Activated naive CD4-positive, alpha-beta T cell treated with anti-CD3 and anti-CD28 coated beads, Interleukin-2, amount 50 U/mL, for 72 hours (primary cell): ENCODE results near the gene GATA3. TPM values are rescaled to one million over a fixed set of nuclear protein-coding genes. Genes with fewer than 3 reads are reported as not detected.
A peak's percentile ranks its signal among the peaks of the same experiment; 100 is the strongest.

Experiments used
- ATAC-seq, 2 donors: fragments of 150-1000 bp; cut with Tn5 transposase; 2 replicates each; pipeline ENCODE4 v1.10.0; 2021; ENCODE audit warnings: mild to moderate bottlenecking in 2 of 2, moderate library complexity in 2 of 2
- DNase-seq, 2 donors: peaks; one replicate each; pipeline ENCODE4 v3.0.0; 2021 to 2022; ENCODE audit warnings: low spot score in 2 of 2
- H3K27ac Mint-ChIP-seq, 2 donors: one replicate each; pipeline ENCODE4 v1.8.0; 2022; ENCODE audit warnings: mild to moderate bottlenecking in 2 of 2, mixed read lengths in 2 of 2
- H3K36me3 Mint-ChIP-seq, 2 donors: one replicate each; pipeline ENCODE4 v1.8.0; 2022; ENCODE audit warnings: mixed read lengths in 2 of 2
- H3K9me3 Mint-ChIP-seq, 2 donors: one replicate each; pipeline ENCODE4 v1.8.0; 2022; ENCODE audit warnings: mixed read lengths in 2 of 2
- total RNA-seq, 2 donors: library from RNA; stranded (reverse); gene quantifications; one replicate each; pipeline ENCODE4 v1.2.3, GENCODE V29; 2022

Gene GATA3
- total RNA-seq, 2 donors from 2014 or later, result 5.7 to 28.9 TPM

DNA sequence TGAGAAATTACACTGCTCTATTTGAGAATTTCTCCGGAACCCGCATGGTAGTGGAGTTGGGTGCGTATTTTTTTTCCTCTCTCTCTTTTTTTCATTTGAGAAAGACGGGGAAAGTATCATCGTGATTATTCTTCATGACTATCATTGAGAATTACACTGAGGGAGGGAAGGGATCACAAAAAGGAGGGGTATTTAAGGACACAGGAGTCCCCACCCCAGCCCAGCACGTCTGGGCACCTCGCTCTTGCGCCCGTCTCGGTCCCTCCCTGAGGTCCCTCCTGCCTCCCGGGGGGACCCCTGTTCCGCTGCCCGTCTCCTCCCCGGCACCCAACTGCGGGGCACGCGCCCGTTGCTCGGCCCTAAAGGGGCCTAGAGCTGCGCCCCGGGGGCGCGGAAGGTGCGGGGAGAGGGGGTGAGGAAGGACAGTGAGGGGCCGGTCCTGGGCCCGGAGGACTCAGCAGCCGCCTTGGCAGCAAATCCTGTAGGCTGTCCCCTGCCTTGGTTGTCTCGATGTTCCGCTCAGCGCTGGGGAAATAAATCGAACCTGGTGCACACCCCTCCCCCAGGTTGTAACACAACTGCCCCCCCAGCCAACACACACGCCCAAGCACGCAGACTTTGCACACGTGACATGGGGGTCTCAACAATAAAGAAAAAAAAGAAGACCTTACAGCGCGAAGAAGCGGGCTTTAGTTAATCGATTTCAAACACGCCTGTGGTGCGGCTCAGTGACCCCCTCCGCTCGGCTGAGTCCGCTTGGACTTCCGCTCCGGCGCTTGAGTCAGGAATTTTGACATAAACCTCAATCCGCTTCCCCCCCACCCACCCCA lies 18.6 kb upstream of the GATA3 start:
- peak in 1 of 2 donors; percentile 17 for DNase-seq
- Mint-ChIP-seq H3K27ac (no peak overlapping the region), H3K9me3 (peaks cover 0 to 7% of the 10 kb centered on the region in 2 donors), H3K36me3 (peaks cover 0 to 20% of the 10 kb centered on the region in 2 donors)
- ATAC-seq, result no peak

DNA sequence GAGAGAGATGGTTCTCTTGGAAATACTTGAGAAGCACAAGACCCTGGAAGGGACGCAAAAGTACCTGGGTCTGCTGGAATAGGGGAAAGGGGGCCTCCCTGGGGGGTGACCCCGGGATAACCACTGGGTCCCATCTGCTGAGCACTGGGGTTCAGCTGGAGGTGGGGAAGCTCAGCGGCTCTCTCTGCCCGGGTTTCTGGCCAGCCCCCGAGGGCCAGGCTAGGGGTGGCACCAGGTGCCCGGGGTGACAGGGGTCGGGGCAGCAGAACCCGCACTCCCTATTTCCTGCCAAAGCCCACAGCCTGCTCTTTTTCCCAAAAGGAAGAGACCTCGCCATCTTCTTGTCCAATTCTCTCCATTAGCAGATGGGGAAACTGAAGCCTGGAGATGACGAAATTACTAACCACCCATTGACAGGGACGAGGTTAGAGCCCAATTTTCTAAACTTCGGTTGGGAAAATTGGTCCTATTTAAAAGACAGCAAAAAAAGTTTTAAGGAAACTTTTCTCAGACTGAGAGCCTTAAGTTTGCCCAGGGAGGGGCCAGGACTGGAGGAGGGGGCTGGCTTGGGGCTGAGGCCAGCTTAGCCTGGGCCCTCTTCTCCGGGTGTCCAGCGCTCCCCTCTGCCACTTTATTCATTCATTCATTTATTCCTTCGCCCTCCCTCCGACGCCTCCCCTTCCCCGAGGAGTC lies 17.8 kb upstream of the GATA3 start:
- DNase-seq, result no peak

GRCh38 chr10:8037199-8037801 lies 17.2 kb upstream of the GATA3 start:
- peak in 1 of 2 donors; percentile 22 for DNase-seq
- Mint-ChIP-seq H3K36me3 (peaks cover 0 to 20% of the 10 kb centered on the region in 2 donors), H3K27ac (no peak overlapping the region)

More for the DNA sequence above, 17.8 kb upstream of the GATA3 start:
- Mint-ChIP-seq H3K27ac (no peak overlapping the region), H3K36me3 (peaks cover 0 to 20% of the 10 kb centered on the region in 2 donors), H3K9me3 (peaks cover 0 to 7% of the 10 kb centered on the region in 2 donors)
- ATAC-seq, result no peak

GRCh38 chr10:8037941-8038894 lies 16.3 kb upstream of the GATA3 start:
- H3K36me3 Mint-ChIP-seq, result peaks cover 0 to 20% of the 10 kb centered on the region in 2 donors
- ATAC-seq (no peak), DNase-seq (peak in 1 of 2 donors; percentile 8)
- no peak overlapping the region for H3K27ac Mint-ChIP-seq
- H3K9me3 Mint-ChIP-seq, result peaks cover 0 to 7% of the 10 kb centered on the region in 2 donors

More at GRCh38 chr10:8037199-8037801, 17.2 kb upstream of the GATA3 start:
- H3K9me3 Mint-ChIP-seq, result peaks cover 0 to 7% of the 10 kb centered on the region in 2 donors
- no peak for ATAC-seq

DNA sequence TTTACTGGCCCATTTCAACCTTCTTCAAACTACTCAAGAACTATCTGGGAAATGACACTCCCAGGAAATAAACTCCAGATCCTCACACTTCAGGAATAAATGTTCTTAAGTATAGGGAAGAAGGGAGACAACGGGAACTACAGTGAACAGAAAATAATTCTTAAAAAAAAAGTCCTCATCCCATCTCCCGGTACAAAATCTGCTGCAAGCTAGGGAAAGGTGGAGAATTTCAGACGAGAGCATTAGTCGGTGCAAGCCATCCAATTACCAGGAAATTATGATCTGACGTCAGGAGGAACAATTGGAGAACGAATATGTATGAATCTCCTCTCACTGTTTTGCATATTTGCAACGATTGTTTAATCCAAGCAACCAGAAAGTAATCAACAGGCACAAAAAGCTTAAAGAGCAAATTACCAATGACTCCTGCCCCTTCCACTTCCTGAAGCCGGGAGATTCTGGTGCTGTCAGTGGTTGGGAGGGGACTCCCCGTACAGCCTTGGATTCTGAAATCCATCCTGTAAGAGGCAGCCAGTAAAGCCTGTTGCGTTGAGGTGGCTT lies 15.1 kb upstream of the GATA3 start:
- H3K9me3 Mint-ChIP-seq, result peaks cover 0 to 7% of the 10 kb centered on the region in 2 donors
- H3K27ac Mint-ChIP-seq, result no peak overlapping the region
- no peak for DNase-seq
- peaks cover 8 to 24% of the 10 kb centered on the region in 2 donors for H3K36me3 Mint-ChIP-seq
- ATAC-seq, result peak in 1 of 2 donors; percentile 28

DNA sequence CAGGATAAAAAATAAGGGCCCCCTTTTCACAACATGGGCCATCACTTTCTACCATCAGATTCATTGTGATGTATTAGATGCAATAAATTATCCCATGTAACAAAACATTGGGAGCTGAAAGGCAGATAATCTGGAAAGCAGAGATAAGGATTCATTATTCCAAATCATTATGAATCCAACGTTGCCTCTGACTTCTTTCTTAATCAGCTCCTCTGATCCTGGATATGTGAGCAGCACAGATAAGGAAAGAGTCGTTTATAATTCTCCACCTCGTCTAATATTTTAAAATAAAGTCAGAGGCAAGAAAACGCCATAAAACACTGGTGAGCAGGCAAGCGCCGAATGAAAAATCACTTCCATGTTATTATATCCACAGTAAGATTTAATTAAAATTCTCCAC lies 13.8 kb upstream of the GATA3 start:
- H3K27ac Mint-ChIP-seq, result no peak overlapping the region

GRCh38 chr10:8041284-8041991 lies 13.1 kb upstream of the GATA3 start:
- no peak for DNase-seq
- Mint-ChIP-seq H3K36me3 (peaks cover 9 to 26% of the 10 kb centered on the region in 2 donors), H3K9me3 (peaks cover 0 to 7% of the 10 kb centered on the region in 2 donors), H3K27ac (no peak overlapping the region)
- ATAC-seq, result no peak

More for the DNA sequence above, 13.8 kb upstream of the GATA3 start:
- Mint-ChIP-seq H3K9me3 (peaks cover 0 to 7% of the 10 kb centered on the region in 2 donors), H3K36me3 (peaks cover 9 to 26% of the 10 kb centered on the region in 2 donors)
- DNase-seq (no peak), ATAC-seq (no peak)

- Mint-ChIP-seq H3K9me3 (peaks cover 0 to 7% of the 10 kb centered on the region in 2 donors), H3K36me3 (peaks cover 9 to 26% of the 10 kb centered on the region in 2 donors), H3K27ac (no peak overlapping the region)
- ATAC-seq (no peak), DNase-seq (peak in 1 of 2 donors; percentile 5)
These were observed 12.3 kb upstream of the GATA3 start for GRCh38 chr10:8041992-8042720.

DNA sequence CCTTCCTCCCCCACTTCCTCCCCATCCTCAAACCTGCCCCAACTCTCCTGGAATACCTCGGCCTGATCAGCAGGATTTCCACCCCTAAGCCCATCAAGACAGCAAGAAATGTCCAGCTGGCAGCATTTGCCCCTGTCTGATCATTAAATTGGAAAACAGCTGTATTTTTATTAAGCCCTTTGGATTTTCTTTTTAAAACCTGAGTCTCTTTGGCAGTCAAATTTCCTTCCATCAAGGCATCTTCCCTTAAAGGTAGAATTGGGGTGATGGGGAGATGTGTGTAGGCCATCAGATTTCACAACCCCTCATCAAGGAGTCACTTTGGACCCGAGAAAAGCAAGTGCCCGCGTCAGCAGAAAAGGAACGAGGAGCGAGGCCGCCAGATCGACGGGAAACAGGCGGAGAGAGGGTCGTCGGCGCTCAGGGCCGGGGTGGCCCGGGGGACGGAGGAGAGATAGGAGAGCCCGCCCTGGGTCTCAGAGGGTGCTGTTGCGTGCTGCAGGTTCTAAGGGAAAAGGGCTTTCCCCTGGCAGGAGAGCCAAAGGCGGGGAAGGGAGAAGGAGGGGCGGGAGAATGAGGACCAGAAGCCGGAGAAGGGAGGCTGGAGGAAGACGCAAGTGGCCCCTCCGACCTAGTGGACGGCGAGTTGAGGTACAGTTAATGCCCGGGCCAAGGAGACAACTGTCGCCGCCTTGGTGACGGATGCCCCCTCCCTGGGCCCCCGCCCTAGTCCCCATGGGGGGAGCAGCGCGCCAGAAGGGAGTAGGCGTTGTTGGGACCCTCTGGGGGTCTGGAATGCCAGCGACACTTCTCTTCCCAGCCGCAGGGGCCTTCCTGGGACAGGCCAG lies 11.5 kb upstream of the GATA3 start:
- ATAC-seq, result no peak
- Mint-ChIP-seq H3K36me3 (peaks cover 9 to 26% of the 10 kb centered on the region in 2 donors), H3K27ac (peak overlapping the region in 1 of 2 donors; percentile 22), H3K9me3 (peaks cover 0 to 7% of the 10 kb centered on the region in 2 donors)
- peak in 1 of 2 donors; percentile 10 for DNase-seq

GRCh38 chr10:8043569-8044306 lies 10.8 kb upstream of the GATA3 start:
- H3K36me3 Mint-ChIP-seq, result peaks cover 9 to 20% of the 10 kb centered on the region in 2 donors
- H3K27ac Mint-ChIP-seq, result peak overlapping the region in 1 of 2 donors; percentile 12
- DNase-seq (no peak), ATAC-seq (peak in 1 of 2 donors; percentile 28)
- peaks cover 0 to 3% of the 10 kb centered on the region in 2 donors for H3K9me3 Mint-ChIP-seq

DNA sequence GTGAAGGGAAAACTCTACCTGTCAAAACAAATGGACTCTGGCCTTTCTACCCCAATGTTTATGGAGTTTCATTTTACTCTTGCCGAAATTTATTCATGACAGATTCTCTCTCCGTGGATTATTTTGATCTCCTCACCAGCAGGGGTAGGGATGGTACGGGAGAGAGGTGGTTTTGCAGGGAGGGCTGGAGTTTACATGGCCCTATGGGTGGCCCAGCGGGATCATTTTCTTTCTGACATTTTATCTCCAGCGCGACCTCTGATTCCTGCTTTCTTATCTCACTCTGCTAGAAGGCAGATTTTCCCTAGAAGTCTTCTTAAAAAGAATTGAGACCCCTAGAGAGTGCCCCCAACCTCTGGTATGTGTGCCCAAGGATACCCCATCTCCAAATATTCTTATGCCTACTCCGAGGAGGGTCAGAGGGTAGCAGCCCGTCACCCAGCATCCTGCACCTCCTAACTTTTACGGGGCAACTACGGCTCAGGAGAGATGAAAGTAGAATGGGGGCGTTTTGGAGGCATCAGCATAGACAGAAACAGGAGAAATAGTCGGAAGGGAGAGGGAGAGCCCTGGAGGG lies 10.1 kb upstream of the GATA3 start:
- Mint-ChIP-seq H3K36me3 (peaks cover 9 to 16% of the 10 kb centered on the region in 2 donors), H3K9me3 (peaks cover 0 to 1% of the 10 kb centered on the region in 2 donors), H3K27ac (peak overlapping the region in 1 of 2 donors; percentile 12)
- ATAC-seq (no peak), DNase-seq (no peak)

GRCh38 chr10:8044908-8045725 lies 9.4 kb upstream of the GATA3 start:
- ATAC-seq (peak; percentile 19 to 29), DNase-seq (no peak)
- H3K27ac Mint-ChIP-seq, result no peak overlapping the region
- H3K36me3 Mint-ChIP-seq, result peaks cover 9 to 12% of the 10 kb centered on the region in 2 donors
- no peaks in the 10 kb centered on the region for H3K9me3 Mint-ChIP-seq
